Choroid plexus epithelial cell (primary cell): ENCODE results near the gene CERK.

Source experiments
- DNase-seq: peaks from one replicate; pipeline ENCODE4 v3.0.0-alpha.2; 2010; ENCODE audit warnings: low read depth
- H3K4me3 ChIP-seq: 2 replicates; pipeline ENCODE4 v1.5.1; 2011; ENCODE audit warnings: low read depth, mild to moderate bottlenecking, control low read depth, low read length, moderate library complexity
- TF ChIP-seq, protein P1 (sequence below): conservative IDR thresholded peaks from 2 replicates; pipeline ENCODE4 v1.5.1; 2011; ENCODE audit warnings: low read depth, mild to moderate bottlenecking, control low read depth, inconsistent platforms, low read length, moderate library complexity

CERK gene

DNA sequence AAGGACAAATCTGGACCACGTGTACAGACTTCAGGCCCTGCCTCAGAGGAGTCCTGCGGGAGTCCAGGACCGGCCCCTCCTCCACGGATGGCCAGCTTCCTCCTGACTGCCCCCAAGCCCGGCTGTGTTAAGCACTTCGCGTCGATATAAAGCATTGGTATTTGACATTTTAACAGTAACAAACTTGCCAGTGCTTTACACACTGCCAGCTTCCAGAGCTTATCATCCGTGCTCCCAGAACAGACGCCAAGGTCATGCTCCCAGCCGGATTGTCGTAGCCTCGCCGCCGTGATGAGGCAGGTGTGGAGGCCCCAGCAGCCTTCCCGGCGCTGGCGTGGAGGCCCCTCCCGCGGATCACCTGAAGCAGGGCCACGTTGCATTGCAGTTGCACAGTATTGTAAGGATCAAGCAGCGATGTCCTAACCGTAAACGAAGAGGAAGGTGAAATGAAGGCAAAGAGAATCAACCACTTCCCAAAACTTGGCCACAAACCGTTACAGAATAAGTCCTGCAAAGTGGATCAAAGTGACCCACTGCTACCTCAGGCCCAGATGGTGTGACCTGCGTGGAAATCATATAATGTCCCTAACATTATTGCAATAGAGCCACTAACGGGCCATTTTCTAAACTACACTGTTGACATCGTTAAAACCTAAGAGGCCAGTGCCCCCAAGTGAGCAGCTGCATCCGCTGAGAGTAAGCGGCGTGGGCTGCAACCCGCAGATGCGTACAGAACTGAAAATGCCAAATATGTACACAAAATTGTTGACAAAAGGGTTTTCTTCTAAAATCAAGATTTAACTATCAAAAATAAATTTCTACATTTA lies 51.6 kb downstream of the CERK start:
- DNase-seq: no peak
- no peak overlapping the region for H3K4me3 ChIP-seq
- TF ChIP-seq, protein P1, sequence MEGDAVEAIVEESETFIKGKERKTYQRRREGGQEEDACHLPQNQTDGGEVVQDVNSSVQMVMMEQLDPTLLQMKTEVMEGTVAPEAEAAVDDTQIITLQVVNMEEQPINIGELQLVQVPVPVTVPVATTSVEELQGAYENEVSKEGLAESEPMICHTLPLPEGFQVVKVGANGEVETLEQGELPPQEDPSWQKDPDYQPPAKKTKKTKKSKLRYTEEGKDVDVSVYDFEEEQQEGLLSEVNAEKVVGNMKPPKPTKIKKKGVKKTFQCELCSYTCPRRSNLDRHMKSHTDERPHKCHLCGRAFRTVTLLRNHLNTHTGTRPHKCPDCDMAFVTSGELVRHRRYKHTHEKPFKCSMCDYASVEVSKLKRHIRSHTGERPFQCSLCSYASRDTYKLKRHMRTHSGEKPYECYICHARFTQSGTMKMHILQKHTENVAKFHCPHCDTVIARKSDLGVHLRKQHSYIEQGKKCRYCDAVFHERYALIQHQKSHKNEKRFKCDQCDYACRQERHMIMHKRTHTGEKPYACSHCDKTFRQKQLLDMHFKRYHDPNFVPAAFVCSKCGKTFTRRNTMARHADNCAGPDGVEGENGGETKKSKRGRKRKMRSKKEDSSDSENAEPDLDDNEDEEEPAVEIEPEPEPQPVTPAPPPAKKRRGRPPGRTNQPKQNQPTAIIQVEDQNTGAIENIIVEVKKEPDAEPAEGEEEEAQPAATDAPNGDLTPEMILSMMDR: no peak

DNA sequence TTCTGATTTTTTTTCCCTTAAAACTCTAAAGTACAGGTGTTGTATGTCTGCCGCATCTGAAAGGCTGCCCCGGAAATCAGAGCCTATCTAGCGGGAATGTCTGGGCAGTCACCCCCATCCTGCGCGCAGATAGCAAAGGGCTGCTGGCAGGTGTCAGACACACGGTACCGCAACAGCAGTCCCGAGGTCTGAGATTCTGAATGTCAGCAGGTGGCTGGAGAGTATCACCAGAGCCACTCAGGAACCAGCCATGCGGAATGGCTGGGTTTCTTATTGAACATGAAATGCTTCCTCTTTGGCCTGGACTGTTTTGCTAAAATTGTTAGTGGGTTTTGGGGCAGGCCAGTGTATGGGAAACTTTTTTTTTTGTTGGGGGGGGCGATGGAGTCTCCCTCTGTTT lies 53.3 kb downstream of the CERK start:
- no peak overlapping the region for H3K4me3 ChIP-seq
- DNase-seq: no peak
- TF ChIP-seq, protein P1: no peak

GRCh38 chr22:46682011-46682731 lies 55.9 kb downstream of the CERK start:
- TF ChIP-seq, protein P1: no peak
- H3K4me3 ChIP-seq: no peak overlapping the region
- DNase-seq: no peak

DNA sequence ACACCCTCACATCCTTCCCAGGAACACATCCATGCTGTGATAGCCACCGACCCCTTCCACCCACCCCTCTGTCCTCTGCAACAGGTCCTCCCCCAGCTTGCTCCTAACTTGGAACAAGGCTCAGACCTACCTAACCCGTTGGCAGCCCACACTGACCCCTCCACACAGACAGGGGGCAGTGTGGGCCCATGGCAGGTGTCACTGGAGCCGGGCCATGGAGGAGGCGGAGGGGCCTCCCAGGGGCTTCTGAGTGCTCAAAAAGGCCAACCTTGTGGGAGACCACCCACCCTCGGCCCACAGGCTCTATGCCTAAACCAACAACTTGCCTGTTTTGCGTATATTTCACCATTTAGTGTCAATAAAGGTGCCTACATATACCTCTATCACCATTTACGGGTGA lies 57.0 kb downstream of the CERK start:
- H3K4me3 ChIP-seq: no peak overlapping the region
- no peak for DNase-seq
- TF ChIP-seq, protein P1: peak; percentile 42

GRCh38 chr22:46679706-46680269 lies 58.3 kb downstream of the CERK start:
- no peak for DNase-seq
- H3K4me3 ChIP-seq: no peak overlapping the region
- TF ChIP-seq, protein P1: no peak

GRCh38 chr22:46678785-46679700 lies 59.0 kb downstream of the CERK start:
- TF ChIP-seq, protein P1: no peak
- peak; percentile 41 for DNase-seq
- H3K4me3 ChIP-seq: no peak overlapping the region
